K562 (cell line): ENCODE measurements around the gene PPP1R15B. TPM values are rescaled to one million over a fixed set of nuclear protein-coding genes. Genes with fewer than 3 reads are reported as not detected.

Experiments
- NEUROD1 ChIP-seq: fragments of 150-350 bp; IDR thresholded peaks from 2 replicates; pipeline ENCODE4 v1.6.1; 2014; ENCODE audit warnings: borderline replicate concordance, low read length, low read depth; ENCODE audit not compliant: partially characterized antibody
- NR4A1 ChIP-seq, 2 experiments: fragments of 250-450 bp in 1 of 2; fragments of 450-650 bp in 1 of 2; sonication (Bioruptor Pico) in 1 of 2; IDR thresholded peaks; 2 replicates each; pipeline versions ENCODE4 v1.4.0 to v1.6.1; 2016 to 2020; ENCODE audit warnings: mild to moderate bottlenecking in 2 of 2, missing compliant biosample characterization in 1 of 2, missing genetic modification characterization in 1 of 2, moderate library complexity in 1 of 2
- TAL1 ChIP-seq: fragments of 450-650 bp; IDR thresholded peaks from 2 replicates; pipeline ENCODE4 v1.6.1; 2016; ENCODE audit warnings: mild to moderate bottlenecking
- ZBTB40 ChIP-seq, 2 experiments: fragments of 450-650 bp in 1 of 2; sonication (generic) in 1 of 2; formaldehyde crosslinking in 1 of 2; IDR thresholded peaks; 2 replicates each; pipeline versions ENCODE4 v1.7.1 to v1.9.0; 2016 to 2022; ENCODE audit warnings: inconsistent platforms in 1 of 2, mild to moderate bottlenecking in 1 of 2, missing genetic modification reagents in 1 of 2
- ZFX ChIP-seq: sonication (generic); formaldehyde crosslinking; IDR thresholded peaks from 2 replicates; pipeline ENCODE4 v1.8.0; 2022; ENCODE audit warnings: mild to moderate bottlenecking, missing genetic modification reagents, moderate library complexity
- ZNF3 ChIP-seq: fragments of 250-450 bp; sonication (Bioruptor Pico); IDR thresholded peaks from 2 replicates; pipeline ENCODE4 v1.5.0; 2021; ENCODE audit warnings: mild to moderate bottlenecking, moderate library complexity
- ZNF764 ChIP-seq: fragments of 250-450 bp; sonication (Bioruptor Pico); IDR thresholded peaks from 2 replicates; pipeline ENCODE4 v1.4.0; 2020; ENCODE audit warnings: low read depth, mild to moderate bottlenecking, moderate library complexity
- polyA plus RNA-seq, 8 experiments: library from polyadenylated mRNA; depleted of rRNA in 4 of 8; stranded (reverse) in 5 of 8; unstranded in 3 of 8; fragments of >200 nt; fragmentation: Nextera tagmentation in 2 of 8; fragmentation: Illumina TruSeq in 1 of 8; extraction: Ambion mirVana in 2 of 8; extraction: Trizol in 1 of 8; gene quantifications; 2 replicates each; pipeline versions ENCODE4 v1.2.1 to v1.2.3, GENCODE V29; 2011 to 2014; ENCODE audit warnings: inconsistent platforms in 1 of 8, missing spikeins in 1 of 8
- total RNA-seq, 7 experiments: library from RNA; depleted of rRNA in 6 of 7; stranded (reverse); fragments of >200 nt in 6 of 7; fragmentation: Illumina TruSeq in 2 of 7; extraction: Trizol in 2 of 7; gene quantifications; 2 replicates each; pipeline versions ENCODE4 v1.2.1 to v1.2.3, GENCODE V29; 2011 to 2021; ENCODE audit warnings: low replicate concordance in 1 of 7
- TF ChIP-seq, protein P1 (sequence below): fragments of 450-650 bp; IDR thresholded peaks from 2 replicates; pipeline ENCODE4 v1.6.1; 2018; ENCODE audit not compliant: partially characterized antibody
- TF ChIP-seq, protein P2 (sequence below): sonication (generic); formaldehyde crosslinking; IDR thresholded peaks from 2 replicates; pipeline ENCODE4 v1.8.0; 2023; ENCODE audit warnings: mild to moderate bottlenecking, missing genetic modification reagents

PPP1R15B gene
- total and polyA plus RNA-seq, 9 of the 15 experiments (the other 6 are each of a cell fraction or from before 2014, with no cell fraction given): 17.0 to 48.1 (median 30.8) TPM

- TF ChIP-seq, protein P1, sequence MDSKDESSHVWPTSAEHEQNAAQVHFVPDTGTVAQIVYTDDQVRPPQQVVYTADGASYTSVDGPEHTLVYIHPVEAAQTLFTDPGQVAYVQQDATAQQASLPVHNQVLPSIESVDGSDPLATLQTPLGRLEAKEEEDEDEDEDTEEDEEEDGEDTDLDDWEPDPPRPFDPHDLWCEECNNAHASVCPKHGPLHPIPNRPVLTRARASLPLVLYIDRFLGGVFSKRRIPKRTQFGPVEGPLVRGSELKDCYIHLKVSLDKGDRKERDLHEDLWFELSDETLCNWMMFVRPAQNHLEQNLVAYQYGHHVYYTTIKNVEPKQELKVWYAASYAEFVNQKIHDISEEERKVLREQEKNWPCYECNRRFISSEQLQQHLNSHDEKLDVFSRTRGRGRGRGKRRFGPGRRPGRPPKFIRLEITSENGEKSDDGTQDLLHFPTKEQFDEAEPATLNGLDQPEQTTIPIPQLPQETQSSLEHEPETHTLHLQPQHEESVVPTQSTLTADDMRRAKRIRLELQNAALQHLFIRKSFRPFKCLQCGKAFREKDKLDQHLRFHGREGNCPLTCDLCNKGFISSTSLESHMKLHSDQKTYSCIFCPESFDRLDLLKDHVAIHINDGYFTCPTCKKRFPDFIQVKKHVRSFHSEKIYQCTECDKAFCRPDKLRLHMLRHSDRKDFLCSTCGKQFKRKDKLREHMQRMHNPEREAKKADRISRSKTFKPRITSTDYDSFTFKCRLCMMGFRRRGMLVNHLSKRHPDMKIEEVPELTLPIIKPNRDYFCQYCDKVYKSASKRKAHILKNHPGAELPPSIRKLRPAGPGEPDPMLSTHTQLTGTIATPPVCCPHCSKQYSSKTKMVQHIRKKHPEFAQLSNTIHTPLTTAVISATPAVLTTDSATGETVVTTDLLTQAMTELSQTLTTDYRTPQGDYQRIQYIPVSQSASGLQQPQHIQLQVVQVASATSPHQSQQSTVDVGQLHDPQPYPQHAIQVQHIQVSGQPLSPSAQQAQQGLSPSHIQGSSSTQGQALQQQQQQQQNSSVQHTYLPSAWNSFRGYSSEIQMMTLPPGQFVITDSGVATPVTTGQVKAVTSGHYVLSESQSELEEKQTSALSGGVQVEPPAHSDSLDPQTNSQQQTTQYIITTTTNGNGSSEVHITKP: peak; percentile 33
- TF ChIP-seq, protein P2, sequence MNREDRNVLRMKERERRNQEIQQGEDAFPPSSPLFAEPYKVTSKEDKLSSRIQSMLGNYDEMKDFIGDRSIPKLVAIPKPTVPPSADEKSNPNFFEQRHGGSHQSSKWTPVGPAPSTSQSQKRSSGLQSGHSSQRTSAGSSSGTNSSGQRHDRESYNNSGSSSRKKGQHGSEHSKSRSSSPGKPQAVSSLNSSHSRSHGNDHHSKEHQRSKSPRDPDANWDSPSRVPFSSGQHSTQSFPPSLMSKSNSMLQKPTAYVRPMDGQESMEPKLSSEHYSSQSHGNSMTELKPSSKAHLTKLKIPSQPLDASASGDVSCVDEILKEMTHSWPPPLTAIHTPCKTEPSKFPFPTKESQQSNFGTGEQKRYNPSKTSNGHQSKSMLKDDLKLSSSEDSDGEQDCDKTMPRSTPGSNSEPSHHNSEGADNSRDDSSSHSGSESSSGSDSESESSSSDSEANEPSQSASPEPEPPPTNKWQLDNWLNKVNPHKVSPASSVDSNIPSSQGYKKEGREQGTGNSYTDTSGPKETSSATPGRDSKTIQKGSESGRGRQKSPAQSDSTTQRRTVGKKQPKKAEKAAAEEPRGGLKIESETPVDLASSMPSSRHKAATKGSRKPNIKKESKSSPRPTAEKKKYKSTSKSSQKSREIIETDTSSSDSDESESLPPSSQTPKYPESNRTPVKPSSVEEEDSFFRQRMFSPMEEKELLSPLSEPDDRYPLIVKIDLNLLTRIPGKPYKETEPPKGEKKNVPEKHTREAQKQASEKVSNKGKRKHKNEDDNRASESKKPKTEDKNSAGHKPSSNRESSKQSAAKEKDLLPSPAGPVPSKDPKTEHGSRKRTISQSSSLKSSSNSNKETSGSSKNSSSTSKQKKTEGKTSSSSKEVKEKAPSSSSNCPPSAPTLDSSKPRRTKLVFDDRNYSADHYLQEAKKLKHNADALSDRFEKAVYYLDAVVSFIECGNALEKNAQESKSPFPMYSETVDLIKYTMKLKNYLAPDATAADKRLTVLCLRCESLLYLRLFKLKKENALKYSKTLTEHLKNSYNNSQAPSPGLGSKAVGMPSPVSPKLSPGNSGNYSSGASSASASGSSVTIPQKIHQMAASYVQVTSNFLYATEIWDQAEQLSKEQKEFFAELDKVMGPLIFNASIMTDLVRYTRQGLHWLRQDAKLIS: no peak
- TF ChIP-seq NR4A1 (CRISPR knock-in tag; IDR thresholded peaks at IDR 0.05): no peak
- no peak for TF ChIP-seq NR4A1 (tag; IDR thresholded peaks at IDR 0.05)
- TF ChIP-seq NEUROD1: no peak
- peak; percentile 80 for TF ChIP-seq TAL1
- TF ChIP-seq ZNF3: no peak
- no peak for TF ChIP-seq ZNF764 (CRISPR knock-in tag)
- TF ChIP-seq ZFX: no peak
- 0 out of 2 replicates have a peak, but pooled peaks have one; percentile 15 for TF ChIP-seq ZBTB40 (IDR thresholded peaks at IDR 0.05)
- TF ChIP-seq ZBTB40 (CRISPR knock-in tag; IDR thresholded peaks at IDR 0.05): no peak
Measured at GRCh38 chr1:204400882-204401510, 10.6 kb downstream of the PPP1R15B start (continued).
